A549 treated with GW870086 at 1 μM for 4 hours (cell line): ENCODE measurements around the gene DCANP1. TPM values are rescaled to one million over a fixed set of nuclear protein-coding genes. Genes with fewer than 3 reads are reported as not detected.

ENCODE experiments used
- total RNA-seq: library from RNA; stranded (reverse); fragments of 200-300 nt; extraction: Qiagen RNA extraction; gene quantifications from 5 replicates; pipeline ENCODE4 v1.2.3, GENCODE V29; 2022; ENCODE audit warnings: low read depth

DCANP1 gene, protein sequence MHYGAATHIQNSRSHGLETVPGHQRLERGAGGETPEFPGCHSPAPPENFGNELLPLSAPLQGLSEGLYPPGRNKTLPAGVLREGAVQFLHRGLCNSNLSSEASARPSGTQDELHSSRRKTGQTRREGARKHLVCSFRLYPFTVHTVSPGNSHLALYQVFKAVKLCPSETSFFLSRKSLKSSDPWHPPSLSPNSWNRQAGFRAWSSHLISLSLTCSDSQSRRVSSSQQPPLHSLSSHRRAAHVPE
- not detected in 5 replicates for total RNA-seq

DNA sequence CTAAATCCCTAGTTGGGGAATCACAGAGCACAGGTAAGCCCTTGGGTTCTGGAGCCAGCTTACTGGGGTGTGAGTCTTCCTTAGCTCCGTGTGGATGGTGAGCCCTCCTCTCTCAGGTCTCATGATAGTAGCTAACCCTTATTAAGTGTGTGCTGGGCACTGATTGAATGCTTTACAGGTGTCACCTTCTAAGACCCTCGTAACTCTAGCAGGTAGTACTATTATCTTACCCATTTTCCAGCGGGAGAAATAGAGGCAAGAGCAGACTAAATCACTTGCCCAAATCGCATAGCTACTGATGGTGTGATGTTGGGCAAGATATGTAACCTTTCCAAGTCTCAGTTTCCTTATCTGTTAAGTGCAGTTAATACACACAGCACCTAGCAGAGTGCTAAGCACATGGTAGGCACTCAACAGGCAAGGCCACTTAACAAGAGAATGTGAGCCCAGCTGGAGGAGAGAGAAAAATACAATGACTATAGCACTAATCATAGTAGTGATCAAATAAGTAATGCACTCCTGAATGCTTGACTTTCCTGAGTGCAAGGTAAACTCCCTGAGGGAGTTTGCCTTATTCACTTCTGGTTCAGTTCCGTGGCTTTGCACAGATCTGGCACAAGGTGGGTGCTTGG is at the start of gene DCANP1:
TSS of gene DCANP1 (minus strand) at position 51 of the 632 bp plus-strand sequence. CDS start 240 bp downstream, outside the sequence.

DNA sequence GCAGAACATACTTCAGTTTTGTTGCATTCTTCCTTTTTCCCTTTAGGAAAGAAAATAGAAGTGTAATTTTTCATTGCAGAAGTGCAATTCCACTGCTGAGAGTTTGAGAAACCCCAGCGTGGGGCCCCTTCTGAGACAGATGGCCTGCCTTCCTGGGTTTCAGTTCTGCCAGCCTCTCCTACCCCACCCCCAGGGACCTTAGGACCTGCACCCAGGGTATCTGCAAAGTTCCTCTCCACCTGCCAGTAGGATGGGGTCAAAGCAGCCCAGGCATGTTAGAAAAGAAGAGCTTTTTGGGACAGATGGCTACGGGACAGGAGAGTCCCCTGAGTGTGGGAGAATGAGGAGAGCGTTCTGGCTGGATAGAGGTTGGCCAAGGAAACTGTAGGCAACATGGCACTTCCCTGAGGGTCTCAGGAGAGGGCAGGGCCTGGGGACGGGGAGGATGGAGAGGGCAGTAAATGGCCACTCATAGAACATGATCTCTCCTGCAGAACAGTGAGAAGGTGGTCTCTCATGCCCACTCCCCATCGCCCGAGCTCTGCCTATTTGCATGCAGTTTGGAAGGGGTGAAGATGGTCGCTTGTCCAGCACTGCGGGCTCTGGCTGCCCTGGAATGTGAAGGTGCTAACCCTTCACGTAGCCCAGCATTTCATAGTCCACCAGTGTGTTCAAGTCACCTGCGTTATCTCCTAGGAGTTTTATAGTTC is 5.3 kb upstream of the DCANP1 start, which contains the start of gene TIFAB:
TSS of gene TIFAB (minus strand) at position 31 of the 710 bp plus-strand sequence. CDS start 2,412 bp downstream, outside the sequence.

DNA sequence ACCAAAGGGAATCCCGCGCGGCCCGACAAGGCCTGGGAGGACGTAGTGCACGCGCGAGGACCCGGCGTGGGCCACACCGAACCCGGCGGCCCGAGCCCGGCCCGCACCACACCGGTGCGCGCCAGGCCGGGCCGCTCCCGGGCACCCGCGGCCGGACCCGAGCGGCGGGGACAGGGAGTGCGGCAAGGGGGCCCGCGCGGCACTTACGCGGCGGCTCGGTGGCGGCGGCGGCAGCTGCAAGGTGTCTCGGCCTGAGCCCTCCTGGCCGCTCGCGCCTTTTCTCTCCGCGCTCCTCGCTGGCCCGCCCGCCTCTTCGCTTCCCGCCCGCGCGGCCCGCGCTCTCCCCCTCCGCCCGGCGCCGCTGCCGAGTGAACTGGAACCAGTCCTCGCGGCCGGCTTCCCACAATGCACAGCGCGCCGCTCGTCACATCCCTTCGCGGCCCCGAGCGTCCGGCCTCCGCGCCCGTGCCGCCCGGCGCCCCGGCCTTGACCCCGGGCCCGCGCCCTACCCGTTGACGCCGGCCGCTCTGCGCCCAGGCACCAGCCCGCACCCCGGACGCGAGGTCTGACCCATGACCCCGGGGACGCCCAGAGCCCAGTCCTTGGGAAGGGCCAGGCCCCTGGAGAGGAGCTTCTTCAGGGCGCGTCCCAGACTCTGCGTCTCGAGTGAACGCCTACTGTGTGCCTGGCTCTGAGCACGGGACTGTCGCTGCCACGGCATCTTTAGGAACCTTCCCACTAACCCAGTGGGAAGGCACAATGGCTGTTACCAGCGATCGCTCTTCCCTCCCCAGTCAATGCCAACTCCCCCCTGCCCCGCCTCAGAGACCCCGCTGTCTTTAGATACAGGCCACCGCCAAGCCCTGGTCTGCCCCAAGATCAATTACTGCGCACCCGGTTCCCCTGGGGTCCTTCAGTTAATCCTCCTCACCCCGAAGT is 48.0 kb downstream of the DCANP1 start, which contains the start of gene MACROH2A1:
TSS of gene MACROH2A1 (minus strand) at position 377 of the 939 bp plus-strand sequence. CDS start 10,138 bp downstream, outside the sequence.

Other genes with a start within 250 kb of the DCANP1 start
- gene MACROH2A1, start 48.1 kb downstream of the DCANP1 start, total RNA-seq = 168 to 211 TPM (median 200 TPM) in 5 replicates
- not detected in 5 replicates for gene TIFAB, start 5.0 kb upstream of the DCANP1 start, total RNA-seq
- gene NEUROG1, start 88.6 kb upstream of the DCANP1 start, total RNA-seq = not detected in 5 replicates
- gene CXCL14, start 131.6 kb upstream of the DCANP1 start, total RNA-seq = 0.09 to 0.21 TPM (median 0.10 TPM) in 5 replicates